Thyroid gland (tissue), 4 donors: Measurements from ENCODE around the gene LARGE1. TPM values are rescaled to one million over a fixed set of nuclear protein-coding genes. Genes with fewer than 3 reads are reported as not detected.

ENCODE experiments used
- DNase-seq, 2 donors: peaks; one replicate each; pipeline ENCODE4 v3.0.0-alpha.2; 2019
- H3K27ac ChIP-seq, 3 donors: fragments of 200-600 bp; sonication (generic); 1 replicate in 2 of 3; 2 replicates in 1 of 3; pipeline ENCODE4 v1.5.1; 2016 to 2019; ENCODE audit warnings: mild to moderate bottlenecking in 1 of 3, moderate library complexity in 1 of 3
- H3K27me3 ChIP-seq: fragments of 200-600 bp; sonication (generic); one replicate; pipeline ENCODE4 v1.5.1; 2019
- H3K36me3 ChIP-seq, 2 donors: fragments of 200-600 bp; sonication (generic); one replicate each; pipeline ENCODE4 v1.5.1; 2016 to 2019
- H3K4me1 ChIP-seq, 2 donors: fragments of 200-600 bp; sonication (generic); one replicate each; pipeline ENCODE4 v1.5.1; 2017 to 2019
- H3K4me3 ChIP-seq, 3 donors: fragments of 200-600 bp; sonication (generic); replicated peaks in 1 of 3; 1 replicate in 2 of 3; 2 replicates in 1 of 3; pipeline ENCODE4 v1.5.1; 2016; ENCODE audit warnings: mild to moderate bottlenecking in 1 of 3
- H3K9me3 ChIP-seq: fragments of 200-600 bp; sonication (generic); one replicate; pipeline ENCODE4 v1.5.1; 2017
- POLR2A ChIP-seq, 2 donors: fragments of 450-650 bp; IDR thresholded peaks; one replicate each; pipeline ENCODE4 v1.6.1; 2017; ENCODE audit warnings: antibody characterized with exemption in 2 of 2, mild to moderate bottlenecking in 2 of 2, moderate library complexity in 1 of 2
- WGBS, 2 donors: methylation state at CpG; one replicate each; pipeline ENCODE4 v1.1.5; 2017; 5-methylcytosine and 5-hydroxymethylcytosine counted together
- intact Hi-C: fragments of 100-400 bp; cut with DNase I; formaldehyde crosslinking; loops from one replicate; pipeline ENCODE4 v1.15.1; 2023
- microRNA-seq: library from miRNA; unstranded; fragments of <30 nt; microRNA quantifications from one replicate; pipeline ENCODE4, GENCODE V29; 2016
- small RNA-seq: library from RNA; depleted of rRNA; stranded (forward); fragments of <200 nt; gene quantifications from one replicate; pipeline ENCODE3, GENCODE V24; 2016
- total RNA-seq, 4 donors: library from RNA; depleted of rRNA; stranded (reverse); fragments of >200 nt; gene quantifications; one replicate each; pipeline ENCODE4 v1.2.3, GENCODE V29; 2016
- TF ChIP-seq, protein P1 (sequence below), 6 experiments: fragments of 200-600 bp in 3 of 6; fragments of 450-650 bp in 3 of 6; sonication (generic) in 3 of 6; IDR thresholded peaks; one replicate each; pipeline ENCODE4 v1.5.1; 2016 to 2019; ENCODE audit warnings: antibody characterized with exemption in 6 of 6, mild to moderate bottlenecking in 2 of 6, inconsistent platforms in 1 of 6, moderate library complexity in 1 of 6

The LARGE1 gene
- total RNA-seq, 4 donors from 2014 or later: 13.6 to 16.3 (median 15.1) TPM

DNA sequence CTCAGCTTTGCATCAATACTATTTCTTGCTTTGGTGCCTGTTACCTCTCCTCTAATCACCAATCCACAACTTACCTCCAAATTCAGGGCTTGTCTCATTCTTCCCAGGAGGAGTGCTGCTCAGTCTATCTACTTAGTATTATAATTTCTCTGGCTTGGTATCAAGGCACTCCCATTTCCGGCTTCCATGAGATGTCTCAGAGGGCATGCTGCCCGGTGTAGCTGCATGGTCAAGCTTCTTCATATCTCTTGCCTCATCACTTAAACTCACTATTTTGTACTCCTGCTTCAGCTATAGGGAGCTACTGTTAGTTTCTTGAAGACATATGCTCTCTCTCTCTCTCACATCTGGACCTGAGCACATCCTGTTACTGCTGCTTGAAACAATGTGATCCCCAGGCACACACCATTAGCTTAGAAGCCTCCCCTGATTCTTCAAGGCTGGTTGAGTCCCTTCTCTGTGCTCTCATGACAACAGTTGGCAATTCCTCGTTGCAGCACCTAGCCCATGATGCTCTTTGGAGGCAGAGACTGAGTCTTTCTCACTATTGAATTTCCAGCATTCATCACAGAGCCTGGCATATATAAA lies 679.3 kb downstream of the LARGE1 start:
- H3K9me3 ChIP-seq: no peaks in the 10 kb centered on the region
- intact Hi-C loops: no loop called here
- no peaks in the 10 kb centered on the region for H3K36me3 ChIP-seq
- no peak for DNase-seq
- no peak overlapping the region for H3K27ac ChIP-seq
- H3K27me3 ChIP-seq: no peaks in the 10 kb centered on the region
- H3K4me3 ChIP-seq: no peak overlapping the region
- WGBS, 2 donors: 66 to 75% methylated on average over 3 of the region's 3 CpGs
- TF ChIP-seq POLR2A (IDR thresholded peaks at IDR 0.05): no peak
- TF ChIP-seq, protein P1, sequence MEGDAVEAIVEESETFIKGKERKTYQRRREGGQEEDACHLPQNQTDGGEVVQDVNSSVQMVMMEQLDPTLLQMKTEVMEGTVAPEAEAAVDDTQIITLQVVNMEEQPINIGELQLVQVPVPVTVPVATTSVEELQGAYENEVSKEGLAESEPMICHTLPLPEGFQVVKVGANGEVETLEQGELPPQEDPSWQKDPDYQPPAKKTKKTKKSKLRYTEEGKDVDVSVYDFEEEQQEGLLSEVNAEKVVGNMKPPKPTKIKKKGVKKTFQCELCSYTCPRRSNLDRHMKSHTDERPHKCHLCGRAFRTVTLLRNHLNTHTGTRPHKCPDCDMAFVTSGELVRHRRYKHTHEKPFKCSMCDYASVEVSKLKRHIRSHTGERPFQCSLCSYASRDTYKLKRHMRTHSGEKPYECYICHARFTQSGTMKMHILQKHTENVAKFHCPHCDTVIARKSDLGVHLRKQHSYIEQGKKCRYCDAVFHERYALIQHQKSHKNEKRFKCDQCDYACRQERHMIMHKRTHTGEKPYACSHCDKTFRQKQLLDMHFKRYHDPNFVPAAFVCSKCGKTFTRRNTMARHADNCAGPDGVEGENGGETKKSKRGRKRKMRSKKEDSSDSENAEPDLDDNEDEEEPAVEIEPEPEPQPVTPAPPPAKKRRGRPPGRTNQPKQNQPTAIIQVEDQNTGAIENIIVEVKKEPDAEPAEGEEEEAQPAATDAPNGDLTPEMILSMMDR (IDR thresholded peaks at IDR 0.05): no peak
- H3K4me1 ChIP-seq: no peaks in the 10 kb centered on the region

DNA sequence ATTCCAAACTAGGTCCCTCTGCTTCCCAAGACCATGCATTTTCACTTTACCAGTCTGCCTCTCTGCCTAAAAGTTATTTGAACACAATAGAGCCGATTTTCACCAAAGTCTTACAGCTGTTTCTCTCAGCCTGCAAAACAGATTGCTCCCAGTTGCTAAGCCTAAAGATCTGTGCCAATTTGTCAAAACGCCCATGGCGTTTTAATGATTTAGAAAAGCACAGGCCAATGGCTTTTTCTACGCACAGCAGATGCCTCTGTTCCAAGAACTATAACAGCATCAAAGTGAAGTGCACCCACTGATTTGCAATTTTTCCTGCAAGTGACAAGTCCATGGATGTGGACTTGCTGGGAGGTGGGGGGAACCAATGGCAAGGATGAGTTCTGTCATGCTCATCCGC lies 688.2 kb downstream of the LARGE1 start:
- WGBS, 2 donors: 82 to 84% methylated on average over 5 of the region's 5 CpGs
- no peaks in the 10 kb centered on the region for H3K27me3 ChIP-seq
- H3K27ac ChIP-seq: no peak overlapping the region
- intact Hi-C loops: no loop called here
- no peaks in the 10 kb centered on the region for H3K9me3 ChIP-seq
- H3K4me3 ChIP-seq: no peak overlapping the region
- no peak for TF ChIP-seq POLR2A (IDR thresholded peaks at IDR 0.05)
- TF ChIP-seq, protein P1 (IDR thresholded peaks at IDR 0.05): no peak
- H3K36me3 ChIP-seq: no peaks in the 10 kb centered on the region
- no peak for DNase-seq
- no peaks in the 10 kb centered on the region for H3K4me1 ChIP-seq

DNA sequence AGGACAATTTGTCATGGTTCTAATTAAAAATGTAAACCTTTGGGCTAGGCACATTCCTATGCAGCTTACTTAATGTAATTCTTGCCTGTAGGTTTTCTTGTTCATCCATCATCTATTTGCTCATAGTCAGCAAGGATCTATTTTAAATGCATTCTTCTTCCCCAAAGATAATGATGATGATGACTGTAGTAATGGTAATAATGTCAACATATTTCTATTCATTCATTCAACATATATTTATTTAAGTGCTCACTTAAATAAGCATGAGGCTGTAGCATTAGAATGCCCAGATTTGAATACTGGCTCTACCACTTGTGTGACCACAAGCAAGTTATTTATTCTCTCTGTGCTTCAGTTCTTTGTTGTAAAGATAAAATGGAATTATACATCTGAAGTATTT lies 692.5 kb downstream of the LARGE1 start:
- intact Hi-C loops: no loop called here
- H3K9me3 ChIP-seq: no peaks in the 10 kb centered on the region

DNA sequence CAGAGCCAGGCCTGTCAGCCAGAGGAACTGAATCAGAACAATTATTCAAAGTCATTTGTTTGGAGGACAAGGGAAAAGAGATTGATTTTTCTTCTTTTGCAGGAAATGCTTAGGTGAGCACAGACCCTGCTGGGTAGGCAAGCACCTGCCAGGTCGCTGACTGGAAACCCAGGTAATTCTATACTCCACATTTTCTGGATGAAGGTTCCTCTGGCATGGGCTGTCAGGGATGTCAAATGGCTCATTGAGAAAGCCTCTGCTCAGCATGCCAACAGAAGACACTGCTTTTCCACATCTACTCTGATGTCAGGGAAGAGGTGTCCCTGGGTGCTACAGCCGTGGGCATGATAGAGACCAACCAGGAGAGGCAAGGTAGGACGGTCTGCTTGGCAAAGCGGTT lies 695.4 kb downstream of the LARGE1 start:
- Histone ChIP-seq H3K27me3 (no peaks in the 10 kb centered on the region), H3K36me3 (no peaks in the 10 kb centered on the region), H3K9me3 (no peaks in the 10 kb centered on the region), H3K4me3 (no peak overlapping the region), H3K4me1 (no peaks in the 10 kb centered on the region), H3K27ac (no peak overlapping the region)
- TF ChIP-seq, protein P1 (IDR thresholded peaks at IDR 0.05): no peak
- TF ChIP-seq POLR2A (IDR thresholded peaks at IDR 0.05): no peak
- WGBS, 2 donors: 87 to 90% methylated on average over 4 of the region's 4 CpGs
- no peak for DNase-seq
- intact Hi-C loops: no loop called here

More for the DNA sequence above, 692.5 kb downstream of the LARGE1 start:
- Histone ChIP-seq H3K4me3 (no peak overlapping the region), H3K27me3 (no peaks in the 10 kb centered on the region), H3K36me3 (no peaks in the 10 kb centered on the region), H3K27ac (no peak overlapping the region), H3K4me1 (no peaks in the 10 kb centered on the region)
- DNase-seq: no peak
- no peak for TF ChIP-seq POLR2A (IDR thresholded peaks at IDR 0.05)
- TF ChIP-seq, protein P1 (IDR thresholded peaks at IDR 0.05): no peak

Small RNA genes within 50 kb of the gene (microRNA-seq; reads per million reads assigned to microRNA genes)
- not detected for gene MIR4764

Small RNA genes within 50 kb of the gene (small RNA-seq; reads per million reads assigned to genes)
- gene MIR4764 (not detected), gene SNORA50B (not detected)
